HEK293T (cell line): ENCODE measurements around the gene KCNK1.

ENCODE experiments used
- CTCF ChIA-PET: fragments of 350-600 bp; formaldehyde crosslinking; extraction: SDS; loops from one replicate; lab custom pipeline; 2021; ENCODE audit warnings: antibody characterized with exemption, inconsistent platforms; lab: Yijun Ruan, JAX
- POLR2A ChIA-PET: fragments of 350-600 bp; formaldehyde crosslinking; extraction: SDS; loops from one replicate; lab custom pipeline; 2020; ENCODE audit warnings: antibody characterized with exemption, inconsistent platforms; lab: Yijun Ruan, JAX
- DNase-seq: peaks from one replicate; pipeline ENCODE4 v3.0.0; 2012; ENCODE audit warnings: mixed read lengths; ENCODE audit errors: extremely low spot score
- ARNT ChIP-seq: fragments of 450-650 bp; IDR thresholded peaks from 2 replicates; pipeline ENCODE4 v1.6.1; 2017; ENCODE audit warnings: mild to moderate bottlenecking
- BHLHE40 ChIP-seq: fragments of 450-650 bp; IDR thresholded peaks from 2 replicates; pipeline ENCODE4 v1.6.1; 2016; ENCODE audit warnings: mild to moderate bottlenecking, moderate library complexity, borderline replicate concordance
- CTBP1 ChIP-seq: fragments of 450-650 bp; IDR thresholded peaks from 2 replicates; pipeline ENCODE4 v1.6.1; 2016; ENCODE audit warnings: borderline replicate concordance
- ELF4 ChIP-seq: fragments of 450-650 bp; IDR thresholded peaks from 2 replicates; pipeline ENCODE4 v1.6.1; 2017; ENCODE audit warnings: antibody characterized with exemption
- FOXA1 ChIP-seq: fragments of 450-650 bp; IDR thresholded peaks from 2 replicates; pipeline ENCODE4 v1.6.1; 2016; ENCODE audit warnings: mild to moderate bottlenecking
- FOXK2 ChIP-seq: fragments of 450-650 bp; IDR thresholded peaks from 2 replicates; pipeline ENCODE4 v1.6.1; 2016; ENCODE audit warnings: mild to moderate bottlenecking
- FOXM1 ChIP-seq: fragments of 450-650 bp; IDR thresholded peaks from 2 replicates; pipeline ENCODE4 v1.6.1; 2017; ENCODE audit warnings: mild to moderate bottlenecking, borderline replicate concordance
- HDGF ChIP-seq: fragments of 450-650 bp; IDR thresholded peaks from 2 replicates; pipeline ENCODE4 v1.6.1; 2017; ENCODE audit warnings: antibody characterized with exemption, borderline replicate concordance
- L3MBTL2 ChIP-seq: fragments of 450-650 bp; conservative IDR thresholded peaks from 2 replicates; pipeline ENCODE4 v1.6.1; 2016; ENCODE audit warnings: mild to moderate bottlenecking
- LEF1 ChIP-seq: fragments of 450-650 bp; IDR thresholded peaks from 2 replicates; pipeline ENCODE4 v1.6.1; 2017; ENCODE audit warnings: mild to moderate bottlenecking, borderline replicate concordance
- NFRKB ChIP-seq: fragments of 450-650 bp; IDR thresholded peaks from 2 replicates; pipeline ENCODE4 v1.6.1; 2016; ENCODE audit warnings: mild to moderate bottlenecking, moderate library complexity
- SP1 ChIP-seq: fragments of 450-650 bp; IDR thresholded peaks from 2 replicates; pipeline ENCODE4 v1.6.1; 2017
- SUZ12 ChIP-seq: fragments of 450-650 bp; IDR thresholded peaks from 2 replicates; pipeline ENCODE4 v1.6.1; 2016; ENCODE audit warnings: mild to moderate bottlenecking
- TARDBP ChIP-seq: fragments of 450-650 bp; IDR thresholded peaks from 2 replicates; pipeline ENCODE4 v1.6.1; 2016
- ZNF384 ChIP-seq: fragments of 450-650 bp; IDR thresholded peaks from 2 replicates; pipeline ENCODE4 v1.6.1; 2016
- TF ChIP-seq, protein P1 (sequence below): fragments of 450-650 bp; IDR thresholded peaks from 2 replicates; pipeline ENCODE4 v1.6.1; 2016

The KCNK1 gene

DNA sequence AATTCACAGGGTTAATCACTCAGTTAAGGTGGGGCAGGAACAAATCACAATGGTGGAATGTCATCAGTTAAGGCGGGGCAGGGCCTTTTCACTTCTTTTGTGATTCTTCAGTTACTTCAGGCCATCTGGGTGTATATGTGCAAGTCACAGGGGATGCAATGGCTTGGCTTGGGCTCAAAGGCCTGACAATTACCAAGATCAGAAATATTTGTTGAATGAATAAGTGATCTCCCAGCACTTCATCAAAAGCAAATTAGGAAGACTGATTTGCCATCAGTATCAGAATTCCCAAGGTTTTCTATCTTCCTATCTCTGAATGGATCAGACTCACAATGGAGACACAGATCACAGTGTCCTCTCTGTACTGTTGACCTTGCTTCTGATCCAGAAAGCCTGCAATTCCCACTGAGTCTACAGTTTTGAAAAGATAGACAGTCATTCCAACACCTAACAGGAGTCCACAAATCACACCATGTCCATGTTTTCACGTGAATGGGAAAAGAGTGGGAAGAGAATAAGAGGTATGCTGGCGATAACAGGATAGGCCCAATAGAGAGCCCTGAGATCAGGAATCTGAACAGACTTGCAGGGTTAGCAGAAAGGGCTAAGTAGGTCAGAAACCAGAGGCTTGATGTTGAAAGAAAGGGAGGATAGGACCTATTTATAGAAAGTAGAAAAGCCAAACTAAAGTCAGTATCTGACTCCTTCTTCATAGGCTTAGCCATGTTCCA lies 75.3 kb downstream of the KCNK1 start:
- no peak for DNase-seq
- CTCF ChIA-PET, result no interaction called here
- TF ChIP-seq ARNT, result no peak
- no peak for TF ChIP-seq NFRKB
- TF ChIP-seq TARDBP, result no peak
- no peak for TF ChIP-seq ZNF384
- TF ChIP-seq BHLHE40, result no peak
- TF ChIP-seq HDGF, result no peak
- TF ChIP-seq CTBP1, result no peak
- TF ChIP-seq FOXK2, result no peak
- TF ChIP-seq SP1, result no peak
- TF ChIP-seq FOXM1, result no peak
- TF ChIP-seq SUZ12, result no peak
- TF ChIP-seq, protein P1, sequence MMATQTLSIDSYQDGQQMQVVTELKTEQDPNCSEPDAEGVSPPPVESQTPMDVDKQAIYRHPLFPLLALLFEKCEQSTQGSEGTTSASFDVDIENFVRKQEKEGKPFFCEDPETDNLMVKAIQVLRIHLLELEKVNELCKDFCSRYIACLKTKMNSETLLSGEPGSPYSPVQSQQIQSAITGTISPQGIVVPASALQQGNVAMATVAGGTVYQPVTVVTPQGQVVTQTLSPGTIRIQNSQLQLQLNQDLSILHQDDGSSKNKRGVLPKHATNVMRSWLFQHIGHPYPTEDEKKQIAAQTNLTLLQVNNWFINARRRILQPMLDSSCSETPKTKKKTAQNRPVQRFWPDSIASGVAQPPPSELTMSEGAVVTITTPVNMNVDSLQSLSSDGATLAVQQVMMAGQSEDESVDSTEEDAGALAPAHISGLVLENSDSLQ, result no peak
- no peak for TF ChIP-seq LEF1
- no peak for TF ChIP-seq ELF4
- TF ChIP-seq FOXA1, result no peak
- no peak for TF ChIP-seq L3MBTL2
- POLR2A ChIA-PET, result no interaction called here

DNA sequence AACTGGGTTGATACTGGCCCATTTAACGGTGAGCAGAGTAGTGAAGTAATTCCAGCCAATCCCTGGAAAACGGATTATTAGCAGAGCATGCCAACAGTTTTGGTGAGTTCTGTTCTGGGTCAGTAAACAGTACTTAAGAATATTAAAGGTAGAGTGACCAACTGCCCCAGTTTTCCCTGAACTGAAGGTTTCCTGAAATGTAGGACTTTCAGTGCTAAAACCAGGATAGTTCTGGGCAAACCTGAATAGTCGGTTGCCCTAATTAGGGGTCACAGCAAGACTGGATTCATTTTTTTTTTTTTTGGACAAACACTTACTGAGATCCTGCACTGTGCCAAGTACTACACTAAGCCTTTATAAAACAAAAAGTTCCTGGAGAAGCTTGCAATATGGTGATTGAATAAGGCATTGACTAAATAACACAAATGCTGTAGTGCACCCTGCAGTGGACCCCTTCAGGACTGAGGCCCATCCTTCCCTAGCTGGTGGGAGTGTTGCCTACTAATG lies 75.9 kb downstream of the KCNK1 start:
- ChIA-PET POLR2A (no interaction called here), CTCF (no interaction called here)
- TF ChIP-seq FOXK2 (no peak), FOXM1 (no peak), TARDBP (no peak), ELF4 (no peak), CTBP1 (no peak), ZNF384 (no peak), LEF1 (no peak), NFRKB (no peak), SP1 (no peak)
- TF ChIP-seq, protein P1, result no peak
- DNase-seq, result no peak

DNA sequence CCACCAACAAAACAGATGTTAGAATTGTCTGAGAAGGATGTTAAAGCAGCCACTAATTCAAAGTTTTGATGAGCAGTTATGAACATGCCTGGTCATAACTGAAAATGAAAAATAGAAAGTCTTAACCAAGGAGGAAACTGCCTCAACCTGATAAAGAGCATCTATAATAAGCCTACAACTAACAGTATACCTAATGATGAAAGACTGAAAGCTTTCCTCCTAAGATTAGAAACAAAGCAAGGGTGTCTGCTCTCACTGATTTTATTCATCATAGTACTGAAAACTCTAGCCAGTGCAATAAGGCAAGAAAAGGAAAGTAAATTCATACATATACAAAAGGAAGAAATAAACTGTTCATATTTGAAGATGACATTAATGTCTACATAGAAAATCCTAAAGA lies 82.0 kb downstream of the KCNK1 start:
- no peak for DNase-seq
- TF ChIP-seq CTBP1, result no peak
- TF ChIP-seq FOXA1, result no peak
- no peak for TF ChIP-seq BHLHE40
- POLR2A ChIA-PET, result no interaction called here
- CTCF ChIA-PET, result no interaction called here

DNA sequence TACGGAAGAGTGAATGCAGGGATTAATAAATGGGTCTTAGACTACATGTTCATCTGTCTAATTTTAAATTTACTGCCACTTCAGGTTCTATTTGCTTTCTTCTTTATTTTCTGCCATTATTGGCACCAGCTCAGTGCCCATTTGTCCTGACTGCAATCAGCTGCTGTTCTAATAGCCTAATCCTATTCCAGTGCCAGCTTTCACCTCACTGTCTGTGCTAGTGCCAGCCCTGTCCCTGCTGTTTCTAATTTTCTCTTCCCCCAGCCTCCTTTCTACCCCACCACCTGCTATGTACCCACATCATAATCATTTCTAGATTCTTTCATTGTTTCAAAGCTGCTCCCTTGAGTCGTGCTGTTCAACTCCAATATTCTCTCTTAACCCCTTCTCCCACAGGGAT lies 86.4 kb downstream of the KCNK1 start:
- TF ChIP-seq FOXA1, result no peak
- no peak for TF ChIP-seq LEF1
- no peak for TF ChIP-seq FOXM1
- no peak for TF ChIP-seq TARDBP
- TF ChIP-seq HDGF, result no peak
- TF ChIP-seq SUZ12, result no peak
- TF ChIP-seq ARNT, result no peak
- ChIA-PET CTCF (interaction anchor here (1.1 kb wide), 1 partner anchor 9 kb away, joined by 3 read pairs; no protein-coding TSS in a partner anchor), POLR2A (no interaction called here)
- no peak for DNase-seq

DNA sequence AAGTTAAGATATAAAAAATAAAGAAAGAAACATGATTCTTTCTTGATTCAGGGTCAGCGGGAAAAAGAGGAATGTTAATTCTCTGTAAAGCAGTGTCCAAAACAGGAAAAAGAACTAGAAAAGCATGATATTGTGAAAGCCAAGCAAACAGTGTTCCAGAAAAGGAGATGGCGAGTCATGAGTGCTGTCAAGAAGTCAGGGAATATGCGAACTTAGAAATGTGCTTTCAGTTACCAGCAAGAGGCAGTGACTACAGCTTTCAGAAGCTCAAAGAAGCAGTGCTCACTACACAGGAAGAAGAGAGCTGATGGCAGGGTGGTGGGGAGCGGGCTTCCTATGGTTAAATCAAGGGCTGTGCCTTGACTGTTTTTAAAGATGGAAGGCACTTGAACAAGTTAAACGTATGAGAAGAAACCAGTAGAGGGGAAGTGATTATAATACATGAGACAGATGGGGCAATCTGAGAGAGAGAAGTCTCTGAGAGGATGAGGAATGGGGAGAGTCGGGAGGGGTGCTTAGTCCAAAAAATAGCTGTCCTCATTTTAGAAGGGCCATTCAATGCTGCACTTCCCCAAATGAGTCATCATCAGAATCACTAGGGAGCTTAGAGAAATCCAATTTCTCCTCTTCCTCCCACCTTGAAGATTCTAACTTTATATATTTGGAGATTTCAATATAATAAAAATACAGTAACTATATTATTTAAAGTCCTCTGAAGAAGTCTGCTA lies 90.4 kb downstream of the KCNK1 start:
- DNase-seq, result no peak
- POLR2A ChIA-PET, result no interaction called here
- CTCF ChIA-PET, result interaction anchor here (0.5 kb wide), 1 partner anchor 340 kb away, joined by 3 read pairs; no protein-coding TSS in a partner anchor
- TF ChIP-seq BHLHE40 (no peak), L3MBTL2 (no peak), HDGF (no peak), TARDBP (no peak), SP1 (no peak), SUZ12 (no peak), NFRKB (no peak)

DNA sequence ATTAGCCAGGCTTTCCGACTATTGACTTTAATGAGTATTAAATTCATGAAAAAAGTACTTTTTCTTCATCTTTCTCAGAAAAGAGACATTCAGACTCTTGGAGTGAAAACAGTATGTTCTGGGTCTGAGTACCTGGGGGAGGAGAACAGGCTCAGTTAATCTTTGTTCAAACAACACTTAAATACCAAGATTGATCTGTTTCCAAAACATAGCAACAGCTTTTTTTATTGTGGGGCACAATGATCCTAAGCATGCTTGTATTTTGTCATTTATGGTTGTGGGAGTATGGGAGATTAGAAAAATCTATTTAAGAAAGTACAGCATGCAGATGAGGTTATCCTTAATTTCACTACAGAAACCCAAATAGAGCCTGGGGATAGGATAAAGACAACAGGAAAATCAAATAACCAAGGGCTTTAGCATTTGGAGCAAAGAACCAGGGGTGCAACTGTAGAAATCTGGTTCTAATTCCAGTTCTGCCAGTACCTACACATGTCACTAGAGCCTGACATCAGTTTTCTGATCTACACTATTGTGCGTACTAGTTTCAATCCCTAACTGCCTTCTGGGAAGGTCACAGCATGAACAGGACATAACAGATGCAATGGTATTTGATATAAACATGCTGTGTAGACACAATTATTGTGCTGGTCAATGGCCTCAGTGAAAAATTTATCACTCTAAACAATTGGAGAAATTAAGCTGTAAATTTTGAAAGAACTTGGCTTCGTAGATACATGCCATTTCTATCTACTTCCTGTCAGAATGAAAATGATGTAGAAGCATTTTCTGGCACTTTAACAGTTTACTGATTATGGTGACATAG lies 91.2 kb downstream of the KCNK1 start:
- no peak for DNase-seq
- ChIA-PET CTCF (interaction anchor here (0.5 kb wide), 1 partner anchor 341 kb away, joined by 3 read pairs; no protein-coding TSS in a partner anchor), POLR2A (no interaction called here)
- TF ChIP-seq TARDBP, result no peak
- TF ChIP-seq CTBP1, result no peak
- no peak for TF ChIP-seq L3MBTL2
- TF ChIP-seq ZNF384, result no peak
- TF ChIP-seq, protein P1, result no peak
- no peak for TF ChIP-seq BHLHE40
- no peak for TF ChIP-seq LEF1
- no peak for TF ChIP-seq FOXM1
- TF ChIP-seq NFRKB, result no peak
- no peak for TF ChIP-seq FOXK2
- TF ChIP-seq ARNT, result no peak
- TF ChIP-seq ELF4, result no peak
- TF ChIP-seq HDGF, result no peak
- no peak for TF ChIP-seq FOXA1
- no peak for TF ChIP-seq SUZ12
- no peak for TF ChIP-seq SP1
